ENCODE measurements around the gene IL17B. TPM values are rescaled to one million over a fixed set of nuclear protein-coding genes. Genes with fewer than 3 reads are reported as not detected.
A peak's percentile ranks its signal among the peaks of the same experiment; 100 is the strongest.

Gene IL17B
- total and polyA plus RNA-seq, 2 of the 13 experiments (the other 11 are each of a cell fraction or from before 2014, with no cell fraction given): 0.29 to 2.6 TPM

DNA sequence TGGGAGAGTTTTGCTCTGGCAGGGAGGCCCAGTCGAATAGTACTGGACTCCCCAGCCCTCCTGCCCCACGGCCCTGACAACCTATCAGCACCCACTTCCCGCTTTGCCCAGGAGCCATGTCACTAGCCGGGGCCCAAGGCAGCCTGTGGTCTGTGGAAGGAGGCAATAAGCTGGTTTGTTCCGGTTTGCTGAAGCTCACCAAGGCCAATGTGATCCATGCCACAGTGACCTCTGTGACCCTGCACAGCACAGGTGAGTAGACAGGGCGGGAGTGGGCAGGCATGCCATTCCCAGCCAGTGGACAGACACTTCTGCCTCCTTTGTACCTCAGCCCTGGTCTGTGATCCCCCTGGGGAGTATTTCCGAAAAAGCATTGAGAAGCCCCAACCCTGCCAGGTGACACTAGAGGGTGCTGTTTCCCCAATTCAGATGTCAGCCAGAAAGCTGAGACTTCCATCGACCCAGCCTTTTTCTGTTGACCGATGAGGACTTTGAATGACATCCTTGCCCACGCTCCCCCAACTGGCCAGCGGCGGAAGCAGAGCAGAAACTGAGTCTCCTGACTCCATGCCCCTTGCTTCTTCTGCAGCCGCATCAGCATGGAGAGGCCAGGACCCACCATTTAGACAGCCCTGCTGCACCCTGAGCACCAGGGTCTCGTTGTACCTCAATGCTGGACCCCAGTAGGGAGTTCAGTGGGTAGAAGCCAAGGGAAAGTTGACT lies 11.7 kb downstream of the IL17B start (continued):
- TF ChIP-seq IRF2 (CRISPR knock-in tag; IDR thresholded peaks at IDR 0.05) (peak; percentile 45; the same call in 1 of the 2 replicates), ZNF704 (CRISPR knock-in tag; IDR thresholded peaks at IDR 0.05; ENCODE audit: borderline replicate concordance) (no peak), SAP130 (CRISPR knock-in tag; IDR thresholded peaks at IDR 0.05; ENCODE audit: low read depth) (peak; percentile 59), WIZ (CRISPR knock-in tag; IDR thresholded peaks at IDR 0.05) (no peak; the same call in 1 of the 2 replicates), RXRB (CRISPR knock-in tag; IDR thresholded peaks at IDR 0.05; ENCODE audit: borderline replicate concordance) (peak; percentile 79; the same call in 1 of the 2 replicates), HOXA5 (CRISPR knock-in tag; IDR thresholded peaks at IDR 0.05) (no peak), CSRNP1 (CRISPR knock-in tag; IDR thresholded peaks at IDR 0.05) (no peak), MXI1 (IDR thresholded peaks at IDR 0.05; ENCODE audit: borderline replicate concordance, low read depth, low read length) (no peak), NRL (CRISPR knock-in tag; IDR thresholded peaks at IDR 0.05; ENCODE audit: borderline replicate concordance) (0 out of 2 replicates have a peak, but pooled peaks have one; percentile 5), ZC3H13 (CRISPR knock-in tag; IDR thresholded peaks at IDR 0.05) (no peak), PHF5A (CRISPR knock-in tag; IDR thresholded peaks at IDR 0.05; ENCODE audit: low read depth, unreplicated experiment) (peak; percentile 50), ZNF180 (CRISPR knock-in tag; IDR thresholded peaks at IDR 0.05; ENCODE audit: borderline replicate concordance, low read depth) (no peak), ZNF703 (CRISPR knock-in tag; IDR thresholded peaks at IDR 0.05; ENCODE audit: borderline replicate concordance) (no peak), MEF2D (CRISPR knock-in tag; IDR thresholded peaks at IDR 0.05) (no peak), ZNF574 (CRISPR knock-in tag; IDR thresholded peaks at IDR 0.05) (no peak), FOXK2 (IDR thresholded peaks at IDR 0.05) (no peak), ZNF18 (CRISPR knock-in tag; IDR thresholded peaks at IDR 0.05; ENCODE audit: insufficient replicate concordance) (no peak), ZFX (CRISPR knock-in tag; IDR thresholded peaks at IDR 0.05; ENCODE audit: low read depth) (peak; percentile 27; the same call in 1 of the 2 replicates)
- TF ChIP-seq, protein P1, sequence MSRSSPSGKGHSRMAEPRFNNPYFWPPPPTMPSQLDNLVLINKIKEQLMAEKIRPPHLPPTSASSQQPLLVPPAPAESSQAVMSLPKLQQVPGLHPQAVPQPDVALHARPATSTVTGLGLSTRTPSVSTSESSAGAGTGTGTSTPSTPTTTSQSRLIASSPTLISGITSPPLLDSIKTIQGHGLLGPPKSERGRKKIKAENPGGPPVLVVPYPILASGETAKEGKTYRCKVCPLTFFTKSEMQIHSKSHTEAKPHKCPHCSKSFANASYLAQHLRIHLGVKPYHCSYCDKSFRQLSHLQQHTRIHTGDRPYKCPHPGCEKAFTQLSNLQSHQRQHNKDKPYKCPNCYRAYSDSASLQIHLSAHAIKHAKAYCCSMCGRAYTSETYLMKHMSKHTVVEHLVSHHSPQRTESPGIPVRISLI (CRISPR knock-in tag; IDR thresholded peaks at IDR 0.05; ENCODE audit: borderline replicate concordance): no peak
- TF ChIP-seq, protein P2, sequence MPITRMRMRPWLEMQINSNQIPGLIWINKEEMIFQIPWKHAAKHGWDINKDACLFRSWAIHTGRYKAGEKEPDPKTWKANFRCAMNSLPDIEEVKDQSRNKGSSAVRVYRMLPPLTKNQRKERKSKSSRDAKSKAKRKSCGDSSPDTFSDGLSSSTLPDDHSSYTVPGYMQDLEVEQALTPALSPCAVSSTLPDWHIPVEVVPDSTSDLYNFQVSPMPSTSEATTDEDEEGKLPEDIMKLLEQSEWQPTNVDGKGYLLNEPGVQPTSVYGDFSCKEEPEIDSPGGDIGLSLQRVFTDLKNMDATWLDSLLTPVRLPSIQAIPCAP (CRISPR knock-in tag; IDR thresholded peaks at IDR 0.05; ENCODE audit: low read depth): no peak
